ENCODE data around the gene FGA. TPM values are rescaled to one million over a fixed set of nuclear protein-coding genes. Genes with fewer than 3 reads are reported as not detected.

The FGA gene
- total and polyA plus RNA-seq, 10 of the 15 experiments (the other 5 are each of a cell fraction or from before 2014, with no cell fraction given): 3.6 TPM; not detected in 9

GRCh38 chr4:154593868-154594267 lies 3.3 kb upstream of the FGA start:
- FAIRE-seq (no peak), DNase-seq (ENCODE audit: low read depth, low spot score) (no peak), ATAC-seq (no peak)
- no peaks in the 10 kb centered on the region for H3K36me3 ChIP-seq (ENCODE audit: control insufficient read depth in 2 of 2, insufficient read depth in 2 of 2, low read length in 1 of 2)
- no peaks in the 10 kb centered on the region for H3K27me3 ChIP-seq (replicated peaks in 1 of 2; ENCODE audit: control insufficient read depth in 2 of 2, insufficient read depth in 2 of 2, low read length in 1 of 2)
- ChIA-PET RAD21 (ENCODE audit: unreplicated experiment) (interaction anchor here (1.2 kb wide), 1 partner anchor 35 kb away, joined by 3 read pairs; no protein-coding TSS in a partner anchor), SMC1A (ENCODE audit: uncharacterized antibody, unreplicated experiment) (interaction anchor here (0.6 to 1.8 kb wide), 3 partner anchors 13 to 35 kb away, joined by 3 to 5 read pairs (median 3); no protein-coding TSS in a partner anchor), POLR2A (no interaction called here), CTCF (interaction anchor here (1.2 to 1.6 kb wide), 2 partner anchors 35 to 41 kb away, joined by 4 to 9 read pairs; no protein-coding TSS in a partner anchor)
- intact Hi-C loops (cut with micrococcal nuclease; ENCODE audit: unreplicated experiment) (no loop called here), in situ Hi-C loops (cut with MboI) (no loop called here)
- H2AFZ ChIP-seq (ENCODE audit: control insufficient read depth, low read depth, low read length): no peak overlapping the region
- H3K9ac ChIP-seq (ENCODE audit: control insufficient read depth, insufficient read depth, low read length): no peak overlapping the region
- H3K4me3 ChIP-seq: no peak overlapping the region
- no peaks in the 10 kb centered on the region for H3K9me3 ChIP-seq (replicated peaks; ENCODE audit: control insufficient read depth, insufficient read depth, low read length)
- H3K4me2 ChIP-seq (ENCODE audit: control insufficient read depth, insufficient read depth): no peak overlapping the region
- no peaks in the 10 kb centered on the region for H3K4me1 ChIP-seq (ENCODE audit: control insufficient read depth, insufficient read depth, low read length)
- TF ChIP-seq YBX1 (IDR thresholded peaks at IDR 0.05): no peak
- no peak for TF ChIP-seq TCF7 (IDR thresholded peaks at IDR 0.05; ENCODE audit: borderline replicate concordance)
- TF ChIP-seq ETV6 (conservative IDR thresholded peaks at IDR 0.05 in 1 of 2, IDR thresholded peaks at IDR 0.05 in 1 of 2; ENCODE audit: borderline replicate concordance in 1 of 2, low read depth in 1 of 2): no peak
- TF ChIP-seq CHD4 (IDR thresholded peaks at IDR 0.05): no peak
- no peak for TF ChIP-seq KLF5 (IDR thresholded peaks at IDR 0.05; ENCODE audit: partially characterized antibody)
- no peak for TF ChIP-seq HDAC2 (IDR thresholded peaks at IDR 0.05)
- no peak for TF ChIP-seq ZNF274 (IDR thresholded peaks at IDR 0.05; ENCODE audit: insufficient read depth, insufficient read length)
- no peak for TF ChIP-seq NR2F1 (conservative IDR thresholded peaks at IDR 0.05)
- no peak for TF ChIP-seq NRF1 (conservative IDR thresholded peaks at IDR 0.05; ENCODE audit: low read depth, low read length)
- no peak for TF ChIP-seq MTA2 (IDR thresholded peaks at IDR 0.05; ENCODE audit: low read depth)
- no peaks in the 10 kb centered on the region for H3K79me2 ChIP-seq (ENCODE audit: control insufficient read depth, insufficient read depth, low read length)
- no peak overlapping the region for H3K27ac ChIP-seq (ENCODE audit: control insufficient read depth, insufficient read depth)
- 32% methylated on average over 2 of the region's 2 CpGs for WGBS (ENCODE audit: insufficient coverage, insufficient replicate concordance, low lambda C conversion rate, missing lambda C conversion rate)
- no peaks in the 10 kb centered on the region for H4K20me1 ChIP-seq (ENCODE audit: control insufficient read depth, insufficient read depth)
- no TSS peak for BruUV-seq (replicated peaks)

DNA sequence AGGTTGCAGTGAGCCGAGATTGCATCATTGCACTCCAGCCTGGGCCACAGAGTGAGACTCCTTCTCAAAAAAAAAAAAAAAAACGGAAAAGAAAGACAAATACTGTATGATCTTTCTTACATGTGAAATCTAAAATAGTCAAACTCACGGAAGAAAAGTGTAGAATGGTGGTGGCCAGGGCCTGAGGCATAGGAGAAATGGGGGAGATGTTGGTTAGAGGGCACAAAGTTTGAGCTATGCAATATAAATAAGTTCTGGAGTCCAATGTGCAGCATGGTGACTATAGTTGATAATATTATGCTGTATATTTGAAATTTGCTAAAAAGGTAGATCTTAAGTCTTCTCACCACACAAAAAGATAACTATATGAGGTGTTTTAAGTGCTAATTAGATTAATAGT lies 1.3 kb upstream of the FGA start:
- ChIA-PET POLR2A (no interaction called here), SMC1A (ENCODE audit: uncharacterized antibody, unreplicated experiment) (no interaction called here), CTCF (no interaction called here), RAD21 (ENCODE audit: unreplicated experiment) (no interaction called here)
- BruUV-seq (replicated peaks): no TSS peak
- DNase-seq (ENCODE audit: low read depth, low spot score) (no peak), FAIRE-seq (no peak), ATAC-seq (no peak)
- H2AFZ ChIP-seq (ENCODE audit: control insufficient read depth, low read depth, low read length): no peak overlapping the region
- in situ Hi-C loops (cut with MboI) (no loop called here), intact Hi-C loops (cut with micrococcal nuclease; ENCODE audit: unreplicated experiment) (no loop called here)
- no peaks in the 10 kb centered on the region for H4K20me1 ChIP-seq (ENCODE audit: control insufficient read depth, insufficient read depth)
- no peaks in the 10 kb centered on the region for H3K36me3 ChIP-seq (ENCODE audit: control insufficient read depth in 2 of 2, insufficient read depth in 2 of 2, low read length in 1 of 2)
- H3K4me3 ChIP-seq: no peak overlapping the region
- H3K9ac ChIP-seq (ENCODE audit: control insufficient read depth, insufficient read depth, low read length): no peak overlapping the region
- no peaks in the 10 kb centered on the region for H3K4me1 ChIP-seq (ENCODE audit: control insufficient read depth, insufficient read depth, low read length)
- no peaks in the 10 kb centered on the region for H3K9me3 ChIP-seq (replicated peaks; ENCODE audit: control insufficient read depth, insufficient read depth, low read length)
- no peak overlapping the region for H3K27ac ChIP-seq (ENCODE audit: control insufficient read depth, insufficient read depth)
- 7% methylated on average over 2 of the region's 3 CpGs for WGBS (ENCODE audit: insufficient coverage, insufficient replicate concordance, low lambda C conversion rate, missing lambda C conversion rate)
- H3K4me2 ChIP-seq (ENCODE audit: control insufficient read depth, insufficient read depth): no peak overlapping the region
- no peaks in the 10 kb centered on the region for H3K79me2 ChIP-seq (ENCODE audit: control insufficient read depth, insufficient read depth, low read length)
- H3K27me3 ChIP-seq (replicated peaks in 1 of 2; ENCODE audit: control insufficient read depth in 2 of 2, insufficient read depth in 2 of 2, low read length in 1 of 2): no peaks in the 10 kb centered on the region
- TF ChIP-seq CTCF (IDR thresholded peaks at IDR 0.05 in 2 of 3, conservative IDR thresholded peaks at IDR 0.05 in 1 of 3; ENCODE audit: control insufficient read depth in 2 of 3, extremely low read depth in 1 of 3, insufficient read depth in 1 of 3, low read depth in 3 of 3, low read length in 3 of 3) (no peak), RELA (IDR thresholded peaks at IDR 0.05; ENCODE audit: borderline replicate concordance, partially characterized antibody) (no peak), RELB (IDR thresholded peaks at IDR 0.05; ENCODE audit: low read depth) (no peak), HDAC2 (IDR thresholded peaks at IDR 0.05) (no peak)

All from GM12878 (cell line).